Activated B cell treated with CpG ODN at 0.5 μM for 24 hours (primary cell): ENCODE results near the gene DCP1A. TPM values are rescaled to one million over a fixed set of nuclear protein-coding genes. Genes with fewer than 3 reads are reported as not detected.

ENCODE experiments used
- ATAC-seq: fragments of 200-7000 bp; cut with Tn5 transposase; one replicate; pipeline ENCODE4 v1.10.0; 2021; ENCODE audit warnings: low read depth, mild to moderate bottlenecking, moderate library complexity
- CTCF ChIA-PET: fragments of 350-600 bp; sonication (Branson Sonifier 250); formaldehyde crosslinking; loops from one replicate; lab custom pipeline; 2021; ENCODE audit warnings: antibody characterized with exemption; lab: Charles Lee
- POLR2A ChIA-PET: fragments of 350-600 bp; sonication (Branson Sonifier 250); formaldehyde crosslinking; loops from one replicate; lab custom pipeline; 2021; ENCODE audit warnings: antibody characterized with exemption; lab: Charles Lee
- DNase-seq: peaks from one replicate; pipeline ENCODE4 v3.0.0; 2022
- H3K27ac Mint-ChIP-seq: one replicate; pipeline ENCODE4 v1.8.0; 2020; ENCODE audit warnings: mixed read lengths
- H3K27me3 Mint-ChIP-seq: one replicate; pipeline ENCODE4 v1.8.0; 2021; ENCODE audit warnings: mixed read lengths
- H3K36me3 Mint-ChIP-seq: one replicate; pipeline ENCODE4 v1.8.0; 2021; ENCODE audit warnings: low read depth, mixed read lengths
- H3K4me1 Mint-ChIP-seq: one replicate; pipeline ENCODE4 v1.8.0; 2021; ENCODE audit warnings: mixed read lengths
- H3K4me3 Mint-ChIP-seq: one replicate; pipeline ENCODE4 v1.8.0; 2020; ENCODE audit warnings: mild to moderate bottlenecking, mixed read lengths
- H3K9me3 Mint-ChIP-seq: one replicate; pipeline ENCODE4 v1.8.0; 2020; ENCODE audit warnings: mixed read lengths
- intact Hi-C: fragments of 100-400 bp; cut with micrococcal nuclease; formaldehyde crosslinking; loops from one replicate; pipeline ENCODE4 v1.15.1; 2024
- total RNA-seq: library from RNA; stranded (reverse); gene quantifications from 2 replicates; pipeline ENCODE4 v1.2.3, GENCODE V29; 2022
- TF ChIP-seq, protein P1 (sequence below): fragments of 200-600 bp; IDR thresholded peaks from one replicate; pipeline ENCODE4 v1.8.0; 2022; ENCODE audit warnings: antibody characterized with exemption, mild to moderate bottlenecking

The DCP1A gene
- total RNA-seq, 1 donor from 2014 or later, result 35.1 TPM

GRCh38 chr3:53318522-53318921 lies 28.8 kb downstream of the DCP1A start:
- ChIA-PET CTCF (no interaction called here), POLR2A (no interaction called here)
- H3K9me3 Mint-ChIP-seq, result no peaks in the 10 kb centered on the region
- peaks cover 49% of the 10 kb centered on the region for H3K36me3 Mint-ChIP-seq
- no peak overlapping the region for H3K27ac Mint-ChIP-seq
- intact Hi-C loops, result no loop called here
- TF ChIP-seq, protein P1, sequence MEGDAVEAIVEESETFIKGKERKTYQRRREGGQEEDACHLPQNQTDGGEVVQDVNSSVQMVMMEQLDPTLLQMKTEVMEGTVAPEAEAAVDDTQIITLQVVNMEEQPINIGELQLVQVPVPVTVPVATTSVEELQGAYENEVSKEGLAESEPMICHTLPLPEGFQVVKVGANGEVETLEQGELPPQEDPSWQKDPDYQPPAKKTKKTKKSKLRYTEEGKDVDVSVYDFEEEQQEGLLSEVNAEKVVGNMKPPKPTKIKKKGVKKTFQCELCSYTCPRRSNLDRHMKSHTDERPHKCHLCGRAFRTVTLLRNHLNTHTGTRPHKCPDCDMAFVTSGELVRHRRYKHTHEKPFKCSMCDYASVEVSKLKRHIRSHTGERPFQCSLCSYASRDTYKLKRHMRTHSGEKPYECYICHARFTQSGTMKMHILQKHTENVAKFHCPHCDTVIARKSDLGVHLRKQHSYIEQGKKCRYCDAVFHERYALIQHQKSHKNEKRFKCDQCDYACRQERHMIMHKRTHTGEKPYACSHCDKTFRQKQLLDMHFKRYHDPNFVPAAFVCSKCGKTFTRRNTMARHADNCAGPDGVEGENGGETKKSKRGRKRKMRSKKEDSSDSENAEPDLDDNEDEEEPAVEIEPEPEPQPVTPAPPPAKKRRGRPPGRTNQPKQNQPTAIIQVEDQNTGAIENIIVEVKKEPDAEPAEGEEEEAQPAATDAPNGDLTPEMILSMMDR, result no peak
- H3K4me3 Mint-ChIP-seq, result no peak overlapping the region
- DNase-seq (no peak), ATAC-seq (no peak)
- no peaks in the 10 kb centered on the region for H3K27me3 Mint-ChIP-seq
- H3K4me1 Mint-ChIP-seq, result peaks cover 3% of the 10 kb centered on the region

GRCh38 chr3:53312832-53313231 lies 34.5 kb downstream of the DCP1A start:
- intact Hi-C loops, result no loop called here
- Mint-ChIP-seq H3K36me3 (peaks cover 66% of the 10 kb centered on the region), H3K4me1 (peaks cover 5% of the 10 kb centered on the region), H3K27ac (no peak overlapping the region), H3K9me3 (no peaks in the 10 kb centered on the region), H3K4me3 (no peak overlapping the region), H3K27me3 (no peaks in the 10 kb centered on the region)
- DNase-seq (no peak), ATAC-seq (no peak)
- CTCF ChIA-PET, result no interaction called here
- POLR2A ChIA-PET, result interaction anchor here (0.6 kb wide), 1 partner anchor 150 kb away, joined by 4 read pairs; no protein-coding TSS in a partner anchor
- TF ChIP-seq, protein P1, result no peak

DNA sequence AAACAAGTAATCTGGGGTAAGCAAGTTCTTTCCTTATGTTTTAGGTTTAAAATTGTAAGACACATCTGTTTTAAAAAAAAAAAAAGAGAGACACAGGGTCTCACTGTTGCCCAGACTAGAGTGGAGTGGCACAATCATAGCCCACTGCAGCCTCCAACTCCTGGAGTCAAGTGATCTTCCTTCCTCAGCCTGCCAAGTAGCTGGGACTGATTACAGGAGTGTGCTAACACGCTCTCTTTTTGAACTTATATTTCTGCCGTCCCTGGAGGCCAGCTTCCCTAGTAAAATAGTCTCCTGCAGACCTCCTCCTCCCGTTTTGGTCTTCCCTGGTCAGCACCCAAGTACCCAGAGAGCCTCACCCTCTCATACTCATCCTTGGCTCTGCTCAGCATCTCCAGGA lies 35.5 kb downstream of the DCP1A start:
- peaks cover 63% of the 10 kb centered on the region for H3K36me3 Mint-ChIP-seq
- TF ChIP-seq, protein P1, result no peak

GRCh38 chr3:53303957-53304356 lies 43.4 kb downstream of the DCP1A start:
- TF ChIP-seq, protein P1, result no peak
- H3K27me3 Mint-ChIP-seq, result no peaks in the 10 kb centered on the region
- ATAC-seq (no peak), DNase-seq (no peak)
- peaks cover 2% of the 10 kb centered on the region for H3K4me1 Mint-ChIP-seq
- ChIA-PET CTCF (no interaction called here), POLR2A (interaction anchor here (0.7 kb wide), 1 partner anchor 18 kb away, joined by 4 read pairs; no protein-coding TSS in a partner anchor)
- H3K27ac Mint-ChIP-seq, result no peak overlapping the region
- no peaks in the 10 kb centered on the region for H3K9me3 Mint-ChIP-seq
- peaks cover 55% of the 10 kb centered on the region for H3K36me3 Mint-ChIP-seq
- no peak overlapping the region for H3K4me3 Mint-ChIP-seq
- intact Hi-C loops, result no loop called here

More for the DNA sequence above, 35.5 kb downstream of the DCP1A start:
- CTCF ChIA-PET, result no interaction called here
- Mint-ChIP-seq H3K27ac (no peak overlapping the region), H3K9me3 (no peaks in the 10 kb centered on the region), H3K4me3 (no peak overlapping the region), H3K27me3 (no peaks in the 10 kb centered on the region), H3K4me1 (peaks cover 5% of the 10 kb centered on the region)
- intact Hi-C loops, result no loop called here
- ATAC-seq (no peak), DNase-seq (no peak)
- POLR2A ChIA-PET, result no interaction called here

DNA sequence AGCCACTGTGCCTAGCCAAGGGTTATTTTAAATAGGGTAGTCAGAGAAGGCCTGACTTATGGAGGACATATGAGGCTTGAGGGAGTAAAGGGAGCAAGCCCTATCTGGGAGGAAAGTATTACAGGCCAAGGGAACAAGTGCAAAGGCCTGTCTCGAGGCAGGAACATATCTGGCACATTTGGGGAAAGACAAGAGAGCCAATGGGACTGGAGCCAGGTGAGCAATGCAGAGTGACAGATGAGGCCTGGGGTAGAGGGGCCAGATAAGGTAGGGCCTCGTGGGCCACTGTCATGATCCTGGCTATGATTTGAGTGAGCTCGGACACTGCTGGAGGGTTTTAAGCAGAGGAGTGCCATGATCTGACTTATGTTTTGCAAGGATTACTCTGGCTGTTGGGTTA lies 43.8 kb downstream of the DCP1A start:
- no peak for ATAC-seq
- POLR2A ChIA-PET, result no interaction called here
- TF ChIP-seq, protein P1, result no peak
- no peaks in the 10 kb centered on the region for H3K9me3 Mint-ChIP-seq
- H3K4me3 Mint-ChIP-seq, result no peak overlapping the region
- intact Hi-C loops, result no loop called here
- H3K27me3 Mint-ChIP-seq, result no peaks in the 10 kb centered on the region
- H3K27ac Mint-ChIP-seq, result no peak overlapping the region
- H3K4me1 Mint-ChIP-seq, result peaks cover 2% of the 10 kb centered on the region
- CTCF ChIA-PET, result no interaction called here
- DNase-seq, result no peak
- peaks cover 55% of the 10 kb centered on the region for H3K36me3 Mint-ChIP-seq
